HFFc6 (cell line): ENCODE results near the gene BRINP1. TPM values are rescaled to one million over a fixed set of nuclear protein-coding genes. Genes with fewer than 3 reads are reported as not detected.

Source experiments
- DNase-seq: peaks from one replicate; pipeline ENCODE4 v3.0.0-alpha.2; 2018
- H3K27ac Mint-ChIP-seq: 2 replicates; pipeline ENCODE4 v1.8.0; 2020; ENCODE audit warnings: mild to moderate bottlenecking, mixed read lengths
- H3K27me3 Mint-ChIP-seq: 2 replicates; pipeline ENCODE4 v1.8.0; 2021; ENCODE audit warnings: mild to moderate bottlenecking, moderate library complexity, mixed read lengths; ENCODE audit not compliant: insufficient read depth
- H3K36me3 Mint-ChIP-seq: 2 replicates; pipeline ENCODE4 v1.8.0; 2021; ENCODE audit warnings: low read depth, mixed read lengths
- H3K4me1 Mint-ChIP-seq: 2 replicates; pipeline ENCODE4 v1.8.0; 2020; ENCODE audit warnings: low read depth, mixed read lengths
- H3K4me3 Mint-ChIP-seq: 2 replicates; pipeline ENCODE4 v1.8.0; 2020; ENCODE audit warnings: mild to moderate bottlenecking, moderate library complexity, mixed read lengths
- H3K9me3 Mint-ChIP-seq: 2 replicates; pipeline ENCODE4 v1.8.0; 2020; ENCODE audit warnings: mild to moderate bottlenecking, mixed read lengths
- CTCF ChIP-seq: fragments of 200-600 bp; sonication (generic); IDR thresholded peaks from 2 replicates; pipeline ENCODE4 v1.5.0; 2021; ENCODE audit warnings: antibody characterized with exemption, mild to moderate bottlenecking
- total RNA-seq, 6 experiments: library from RNA; stranded (reverse); fragmentation: NEBNext Ultra II Directional; extraction: Animal tissue kit (Norgen Biotek cat#: 25700); gene quantifications; 2 replicates in 1 of 6; 3 replicates in 5 of 6; pipeline ENCODE4 v1.2.3, GENCODE V29; 2021

BRINP1 gene
- total RNA-seq, 6 experiments from 2014 or later = not detected

- no peaks in the 10 kb centered on the region for H3K4me1 Mint-ChIP-seq
- peaks cover 5% of the 10 kb centered on the region; the same call in 1 of the 2 replicates for H3K36me3 Mint-ChIP-seq
- no peaks in the 10 kb centered on the region; the same call in 1 of the 2 replicates for H3K27me3 Mint-ChIP-seq
- peaks cover 20% of the 10 kb centered on the region for H3K9me3 Mint-ChIP-seq
- DNase-seq = no peak
- H3K4me3 Mint-ChIP-seq = no peak overlapping the region
- H3K27ac Mint-ChIP-seq = no peak overlapping the region
- TF ChIP-seq CTCF = no peak
Observed at GRCh38 chr9:119166096-119166495, 203.1 kb downstream of the BRINP1 start.

GRCh38 chr9:119165131-119165530 is 204.1 kb downstream of the BRINP1 start:
- peaks cover 5% of the 10 kb centered on the region; the same call in 1 of the 2 replicates for H3K36me3 Mint-ChIP-seq
- no peaks in the 10 kb centered on the region; the same call in 1 of the 2 replicates for H3K27me3 Mint-ChIP-seq
- no peak overlapping the region for H3K4me3 Mint-ChIP-seq

GRCh38 chr9:119164716-119165115 is 204.5 kb downstream of the BRINP1 start:
- Mint-ChIP-seq H3K36me3 (peaks cover 5% of the 10 kb centered on the region; the same call in 1 of the 2 replicates), H3K9me3 (peaks cover 20% of the 10 kb centered on the region), H3K4me1 (no peaks in the 10 kb centered on the region), H3K27ac (no peak overlapping the region), H3K27me3 (no peaks in the 10 kb centered on the region; the same call in 1 of the 2 replicates), H3K4me3 (no peak overlapping the region)
- TF ChIP-seq CTCF = no peak
- DNase-seq = no peak

More at GRCh38 chr9:119165131-119165530, 204.1 kb downstream of the BRINP1 start:
- Mint-ChIP-seq H3K4me1 (no peaks in the 10 kb centered on the region), H3K9me3 (peaks cover 20% of the 10 kb centered on the region), H3K27ac (no peak overlapping the region)
- TF ChIP-seq CTCF = no peak
- DNase-seq = no peak

- no peak overlapping the region for H3K27ac Mint-ChIP-seq
- no peak for TF ChIP-seq CTCF
Observed at GRCh38 chr9:119160551-119160950, 208.7 kb downstream of the BRINP1 start.

GRCh38 chr9:119159386-119159785 is 209.8 kb downstream of the BRINP1 start:
- H3K4me3 Mint-ChIP-seq = no peak overlapping the region
- no peaks in the 10 kb centered on the region for H3K4me1 Mint-ChIP-seq
- no peaks in the 10 kb centered on the region for H3K36me3 Mint-ChIP-seq
- peaks cover 22% of the 10 kb centered on the region for H3K9me3 Mint-ChIP-seq
- no peak for DNase-seq
- no peak for TF ChIP-seq CTCF
- H3K27ac Mint-ChIP-seq = no peak overlapping the region
- H3K27me3 Mint-ChIP-seq = no peaks in the 10 kb centered on the region

More at GRCh38 chr9:119160551-119160950, 208.7 kb downstream of the BRINP1 start:
- Mint-ChIP-seq H3K9me3 (peaks cover 15% of the 10 kb centered on the region), H3K4me3 (no peak overlapping the region), H3K36me3 (no peaks in the 10 kb centered on the region), H3K4me1 (no peaks in the 10 kb centered on the region), H3K27me3 (no peaks in the 10 kb centered on the region)
- no peak for DNase-seq

- no peak overlapping the region for H3K4me3 Mint-ChIP-seq
- H3K27ac Mint-ChIP-seq = no peak overlapping the region
- peaks cover 38% of the 10 kb centered on the region for H3K9me3 Mint-ChIP-seq
- no peaks in the 10 kb centered on the region for H3K36me3 Mint-ChIP-seq
- no peak for DNase-seq
- TF ChIP-seq CTCF = no peak
- H3K27me3 Mint-ChIP-seq = no peaks in the 10 kb centered on the region
- H3K4me1 Mint-ChIP-seq = no peaks in the 10 kb centered on the region
Observed at GRCh38 chr9:119157196-119157595, 212.0 kb downstream of the BRINP1 start.
